HG02852 (cell line): ENCODE measurements around the gene TCEANC2.
"Not testable (repeated sequence)": the region's sequence is repeated elsewhere in the genome, so short reads cannot be mapped to it uniquely, and the experiment has no call there.

Experiments
- ATAC-seq: cut with Tn5 transposase; IDR thresholded peaks from one replicate; pipeline ENCODE4 v1.9.1; 2021; ENCODE audit warnings: mild to moderate bottlenecking, moderate library complexity; ENCODE audit not compliant: unreplicated experiment

The TCEANC2 gene

GRCh38 chr1:54052934-54053744 lies at the start of gene TCEANC2, which contains the start of gene TMEM59:
TCEANC2 (plus strand) TSS chr1:54053608; CDS start chr1:54054423, 815 bp downstream.
TMEM59 (minus strand) TSS chr1:54053204; CDS start chr1:54053188, 16 bp downstream.
- peak; percentile 94 for ATAC-seq

DNA sequence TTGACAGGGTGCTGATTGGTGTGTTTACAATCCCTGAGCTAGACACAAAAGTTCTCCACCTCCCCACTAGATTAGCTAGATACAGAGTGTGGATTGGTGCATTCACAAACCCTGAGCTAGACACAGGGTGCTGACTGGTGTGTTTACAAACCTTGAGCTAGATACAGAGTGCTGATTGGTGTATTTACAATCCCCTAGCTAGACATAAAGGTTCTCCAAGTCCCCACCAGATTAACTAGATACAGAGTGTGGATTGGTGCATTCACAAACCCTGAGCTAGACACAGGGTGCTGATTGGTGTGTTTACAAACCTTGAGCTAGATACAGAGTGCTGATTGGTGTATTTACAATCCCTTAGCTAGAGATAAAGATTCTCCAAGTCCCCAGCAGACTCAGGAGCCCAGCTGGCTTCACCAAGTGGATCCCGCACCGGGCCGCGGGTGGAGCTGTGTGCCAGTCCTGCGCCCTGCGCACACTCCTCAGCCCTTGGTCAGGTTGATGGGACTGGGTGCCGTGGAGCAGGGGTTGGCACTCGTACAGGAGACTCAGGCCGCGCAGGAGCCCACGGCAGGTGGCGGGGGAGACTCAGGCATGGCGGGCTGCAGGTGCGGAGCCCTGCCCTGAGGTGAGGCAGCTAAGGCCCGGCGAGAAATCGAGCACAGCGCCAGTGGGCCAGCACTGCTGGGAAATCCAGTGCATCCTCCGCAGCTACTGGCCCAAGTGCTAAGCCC lies 49.5 kb upstream of the TCEANC2 start:
- ATAC-seq: not testable (repeated sequence)

GRCh38 chr1:54004481-54005049 lies 48.8 kb upstream of the TCEANC2 start:
- ATAC-seq: no peak

DNA sequence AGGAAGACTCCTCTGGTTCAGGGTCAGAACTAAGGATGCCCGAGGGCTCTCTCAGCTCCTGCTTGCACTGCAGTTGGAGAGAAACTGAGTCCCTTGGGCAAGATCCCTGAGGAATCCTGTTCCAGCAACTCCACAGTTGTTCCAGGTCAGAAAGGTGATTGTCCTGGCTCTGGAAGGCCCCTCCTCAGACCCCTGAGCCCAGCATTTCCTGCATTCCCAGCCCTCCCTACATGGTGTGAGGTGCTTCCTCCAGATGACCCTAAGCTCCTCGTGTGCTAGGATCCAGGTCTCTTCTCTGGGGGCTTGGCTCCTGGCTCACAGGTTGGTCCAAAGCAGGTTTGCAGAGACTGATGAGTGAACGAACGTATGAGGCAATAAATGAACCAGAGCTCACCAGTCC lies 46.9 kb upstream of the TCEANC2 start:
- no peak for ATAC-seq

DNA sequence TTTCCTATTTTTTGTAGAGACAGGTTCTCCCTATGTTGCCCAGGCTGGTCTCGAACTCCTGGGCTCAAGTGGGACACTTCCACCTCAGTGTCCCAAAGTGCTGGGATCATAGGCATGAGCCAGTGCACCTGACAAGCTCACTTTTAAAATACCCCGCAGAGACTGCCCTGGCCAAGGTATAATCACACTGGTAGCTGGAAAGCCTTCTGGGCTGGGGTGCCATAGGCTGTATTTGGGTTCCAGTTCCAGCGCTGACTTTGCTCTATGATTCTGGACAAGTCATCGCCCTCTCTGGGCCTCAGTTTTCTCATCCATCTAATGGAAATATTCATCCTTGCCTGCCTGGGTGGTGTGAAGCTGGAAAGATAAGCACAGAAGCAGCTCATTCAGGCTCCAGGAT lies 45.8 kb upstream of the TCEANC2 start:
- no peak for ATAC-seq

DNA sequence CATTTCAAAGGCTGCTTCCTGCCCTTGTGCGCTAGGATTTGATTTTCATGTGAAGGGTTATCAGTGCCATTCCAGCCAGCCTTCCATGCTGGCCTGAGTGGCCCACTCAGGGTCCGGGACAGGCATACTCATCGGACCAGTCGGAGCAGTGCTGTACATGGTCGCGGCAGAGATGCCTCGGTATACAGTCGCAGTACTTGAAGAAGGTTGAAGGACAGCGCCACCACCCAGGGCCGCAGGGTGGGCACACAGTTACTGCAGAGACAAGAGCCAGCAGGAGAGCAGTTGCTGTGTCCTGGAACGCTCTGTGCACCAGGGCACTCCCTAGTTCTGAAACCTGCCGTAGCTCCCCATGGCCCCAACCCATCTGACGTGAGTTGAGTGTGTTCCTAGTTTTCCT lies 44.5 kb upstream of the TCEANC2 start:
- ATAC-seq: no peak

GRCh38 chr1:54009406-54009805 lies 44.0 kb upstream of the TCEANC2 start:
- ATAC-seq: no peak

GRCh38 chr1:54010415-54011117 lies 42.8 kb upstream of the TCEANC2 start:
- ATAC-seq: no peak

DNA sequence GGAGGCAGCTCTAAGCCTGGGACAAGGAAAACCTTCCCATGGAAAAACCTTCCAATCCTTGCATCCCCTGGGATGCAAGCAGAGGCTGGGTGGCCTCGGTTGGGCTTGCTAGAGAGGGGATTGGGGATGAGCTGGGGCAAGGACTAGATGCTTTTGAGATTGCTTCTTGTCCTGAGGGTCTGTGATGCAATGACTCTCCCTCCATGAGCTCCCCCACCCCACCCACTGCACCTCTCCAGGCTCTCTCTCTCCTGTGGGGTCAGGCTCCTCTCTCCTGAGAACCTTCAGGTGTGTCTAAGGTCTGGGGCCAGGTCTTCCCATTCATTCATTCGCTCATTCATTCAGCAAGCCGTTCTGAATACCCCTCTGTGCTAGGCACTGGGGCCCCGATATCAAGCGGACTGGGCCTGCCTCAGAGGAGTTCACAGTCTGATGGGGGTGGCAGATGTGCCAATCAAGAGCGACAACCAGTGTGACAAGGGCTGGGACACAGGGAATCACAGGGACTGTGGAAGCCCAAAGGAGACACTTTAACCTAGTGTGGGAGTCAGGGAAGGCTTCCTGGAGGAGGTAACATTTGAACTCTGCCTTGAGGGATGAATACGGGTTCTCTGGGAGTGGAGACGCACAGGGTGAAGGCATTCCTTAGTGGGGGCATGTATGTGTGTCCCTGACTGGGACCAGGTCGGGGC lies 41.9 kb upstream of the TCEANC2 start:
- no peak for ATAC-seq

GRCh38 chr1:54012008-54012325 lies 41.4 kb upstream of the TCEANC2 start:
- ATAC-seq: no peak

DNA sequence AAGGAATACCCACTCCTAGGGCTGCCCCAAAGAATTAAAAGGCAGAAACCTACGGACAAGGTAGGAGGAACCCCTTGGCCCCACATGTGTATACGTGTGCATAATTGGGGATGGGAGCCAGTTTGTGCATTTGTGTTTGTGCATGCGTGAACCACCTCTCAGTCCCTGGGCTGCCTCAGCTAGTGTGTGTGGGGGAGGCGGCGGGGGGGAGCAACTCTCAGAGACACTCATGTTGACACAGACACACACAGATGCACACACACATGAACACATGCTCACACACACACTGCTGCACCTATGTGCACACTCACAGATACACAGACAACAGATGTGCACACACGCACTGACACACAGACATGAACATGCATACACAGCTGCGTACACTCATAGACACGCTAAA lies 40.5 kb upstream of the TCEANC2 start:
- no peak for ATAC-seq

- ATAC-seq: no peak
These were observed 39.9 kb upstream of the TCEANC2 start for GRCh38 chr1:54013393-54014008.

DNA sequence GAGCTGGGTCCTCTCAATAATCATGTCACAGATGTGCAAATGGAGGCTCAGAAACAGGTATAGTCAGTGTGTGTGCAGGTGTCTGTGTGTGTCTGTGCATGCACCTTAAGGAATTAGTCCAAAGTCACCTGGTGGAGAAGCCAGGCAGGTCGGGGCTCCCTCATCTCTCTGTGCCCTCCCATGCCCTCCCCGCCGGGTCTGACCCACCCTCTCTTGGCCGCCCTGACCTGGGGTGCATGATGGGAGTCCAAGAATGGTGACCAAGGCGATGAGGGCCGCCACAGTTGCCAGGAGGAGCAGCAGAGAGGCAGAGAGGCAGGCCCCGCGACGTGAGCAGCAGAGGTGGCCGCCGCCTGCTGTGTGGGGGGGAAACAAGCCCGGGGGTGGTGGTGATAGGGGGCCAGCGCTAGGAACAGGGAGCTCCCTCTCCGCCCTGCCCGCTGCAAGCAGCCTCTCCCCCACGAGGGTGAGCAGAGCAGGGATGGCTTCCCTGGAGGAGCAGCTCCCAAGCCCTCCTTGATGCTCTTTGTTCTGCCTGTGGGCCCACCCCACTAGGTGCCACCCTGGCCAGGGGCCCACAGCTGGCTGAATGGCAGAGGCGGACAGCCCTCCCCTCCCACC lies 39.3 kb upstream of the TCEANC2 start:
- no peak for ATAC-seq

- no peak for ATAC-seq
These were observed 36.8 kb upstream of the TCEANC2 start for GRCh38 chr1:54016343-54017282.

- ATAC-seq: no peak
These were observed 35.4 kb upstream of the TCEANC2 start, which contains the start of gene LDLRAD1 for GRCh38 chr1:54017979-54018378. LDLRAD1 (minus strand) TSS chr1:54018186; CDS start chr1:54018112, 74 bp downstream.

- no peak for ATAC-seq
These were observed 34.8 kb upstream of the TCEANC2 start for GRCh38 chr1:54018635-54019034.

DNA sequence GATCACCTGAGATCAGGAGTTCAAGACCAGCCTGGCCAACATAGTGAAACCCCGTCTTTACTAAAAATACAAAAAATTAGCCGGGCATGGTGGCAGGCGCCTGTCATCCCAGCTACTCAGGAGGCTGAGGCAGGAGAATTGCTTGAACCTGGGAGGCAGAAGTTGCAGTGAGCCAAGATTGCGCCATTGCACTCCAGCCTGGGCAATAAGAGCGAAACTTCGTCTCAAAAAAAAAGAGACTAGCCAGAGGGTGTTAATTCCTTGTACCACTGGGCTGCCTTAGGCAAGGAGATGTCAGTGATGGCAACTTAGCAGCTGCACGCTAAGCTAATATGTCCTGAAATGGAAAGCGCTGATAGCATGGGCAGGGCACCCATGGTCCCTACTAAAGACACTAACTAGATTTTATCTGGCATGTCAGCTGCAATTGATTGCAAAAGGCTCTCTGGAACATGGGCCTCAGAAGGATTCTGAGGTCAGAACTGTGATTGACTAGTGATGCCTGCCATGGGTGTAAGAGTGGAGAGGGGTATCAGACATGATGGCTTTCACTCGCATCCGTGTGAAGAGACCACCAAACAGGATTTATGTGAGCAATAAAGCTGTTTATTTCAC lies 33.7 kb upstream of the TCEANC2 start:
- not testable (repeated sequence) for ATAC-seq

GRCh38 chr1:54024358-54024757 lies 29.1 kb upstream of the TCEANC2 start:
- ATAC-seq: no peak
